TTC549 (cell line): ENCODE measurements around the gene SCRN2.

Source experiments
- FAIRE-seq: peaks from 2 replicates; lab custom pipeline; 2012; peaks lifted over from hg19 to GRCh38; lab: Jason Lieb, UNC

The SCRN2 gene

GRCh38 chr17:47846716-47847340 lies 5.8 kb upstream of the SCRN2 start:
- no peak for FAIRE-seq

- no peak for FAIRE-seq
Measured at GRCh38 chr17:47845716-47846075, 4.6 kb upstream of the SCRN2 start.

- no peak for FAIRE-seq
Measured at GRCh38 chr17:47844814-47845715, 4.0 kb upstream of the SCRN2 start.

- FAIRE-seq, result no peak
Measured at GRCh38 chr17:47844227-47844626, 3.2 kb upstream of the SCRN2 start.

- no peak for FAIRE-seq
Measured at GRCh38 chr17:47843391-47843730, 2.3 kb upstream of the SCRN2 start.

GRCh38 chr17:47841488-47842291 lies 617 bp upstream of the SCRN2 start:
- no peak for FAIRE-seq

GRCh38 chr17:47840001-47840741 lies 902 bp downstream of the SCRN2 start:
- FAIRE-seq, result no peak

GRCh38 chr17:47839071-47839470 lies 2.0 kb downstream of the SCRN2 start:
- FAIRE-seq, result no peak

GRCh38 chr17:47838636-47839035 lies 2.4 kb downstream of the SCRN2 start:
- FAIRE-seq, result no peak

- FAIRE-seq, result no peak
Measured at GRCh38 chr17:47837401-47838039, 3.6 kb downstream of the SCRN2 start.

GRCh38 chr17:47836601-47837000 lies 4.5 kb downstream of the SCRN2 start:
- FAIRE-seq, result no peak

- FAIRE-seq, result no peak
Measured at GRCh38 chr17:47834756-47835155, 6.3 kb downstream of the SCRN2 start.

GRCh38 chr17:47831934-47832327 lies 9.1 kb downstream of the SCRN2 start:
- no peak for FAIRE-seq

GRCh38 chr17:47831003-47831933 lies 9.8 kb downstream of the SCRN2 start, which contains the start of the genes LRRC46 and MRPL10:
TSS of gene LRRC46 (plus strand) at chr17:47831670. CDS start at chr17:47831990, 320 bp downstream.
TSS of gene MRPL10 (minus strand) at chr17:47831541. CDS start at chr17:47831511, 30 bp downstream.
- peak; percentile 31 for FAIRE-seq

- FAIRE-seq, result no peak
Measured at GRCh38 chr17:47830396-47831002, 10.6 kb downstream of the SCRN2 start.

GRCh38 chr17:47829870-47830269 lies 11.2 kb downstream of the SCRN2 start:
- FAIRE-seq, result no peak

GRCh38 chr17:47823519-47823918 lies 17.6 kb downstream of the SCRN2 start:
- FAIRE-seq, result no peak

GRCh38 chr17:47822785-47823184 lies 18.3 kb downstream of the SCRN2 start:
- no peak for FAIRE-seq

- no peak for FAIRE-seq
Measured at GRCh38 chr17:47821424-47822391, 19.4 kb downstream of the SCRN2 start, which contains the start of gene OSBPL7. TSS of gene OSBPL7 (minus strand) at chr17:47821794. CDS start at chr17:47820278, 1,516 bp downstream.
